Central memory CD8-positive, alpha-beta T cell (primary cell): ENCODE data around the gene SZRD1.

Experiments
- ATAC-seq: fragments of 150-1000 bp; cut with Tn5 transposase; replicated peaks from 2 replicates; pipeline ENCODE4 v1.10.0; 2022; ENCODE audit warnings: mild to moderate bottlenecking, moderate FRiP score, moderate number of reproducible peaks; ENCODE audit not compliant: poor library complexity, severe bottlenecking; ENCODE audit errors: extremely low read depth
- DNase-seq, 2 donors: peaks; one replicate each; pipeline ENCODE4 v3.0.0; 2021; ENCODE audit warnings: low spot score in 2 of 2
- H3K27ac Mint-ChIP-seq: one replicate; pipeline ENCODE4 v1.8.0; 2022; ENCODE audit warnings: low read depth, mild to moderate bottlenecking, moderate library complexity, mixed read lengths
- H3K27me3 Mint-ChIP-seq: one replicate; pipeline ENCODE4 v1.8.0; 2022; ENCODE audit warnings: mixed read lengths
- H3K36me3 Mint-ChIP-seq: one replicate; pipeline ENCODE4 v1.8.0; 2022; ENCODE audit warnings: mild to moderate bottlenecking, moderate library complexity, mixed read lengths; ENCODE audit not compliant: insufficient read depth
- H3K4me1 Mint-ChIP-seq: one replicate; pipeline ENCODE4 v1.8.0; 2022; ENCODE audit warnings: mixed read lengths
- H3K4me3 Mint-ChIP-seq: one replicate; pipeline ENCODE4 v1.8.0; 2022; ENCODE audit warnings: mild to moderate bottlenecking, moderate library complexity, mixed read lengths
- H3K9me3 Mint-ChIP-seq: one replicate; pipeline ENCODE4 v1.8.0; 2022; ENCODE audit warnings: mixed read lengths

SZRD1 gene

GRCh38 chr1:16418823-16419425 is 51.9 kb downstream of the SZRD1 start:
- Mint-ChIP-seq H3K36me3 (peaks cover 2% of the 10 kb centered on the region), H3K4me3 (peak overlapping the region; percentile 70), H3K9me3 (no peaks in the 10 kb centered on the region), H3K27ac (peak overlapping the region; percentile 78), H3K27me3 (no peaks in the 10 kb centered on the region), H3K4me1 (peaks cover 30% of the 10 kb centered on the region)
- ATAC-seq (no peak), DNase-seq (no peak)

GRCh38 chr1:16420424-16421118 is 53.5 kb downstream of the SZRD1 start:
- Mint-ChIP-seq H3K4me1 (peaks cover 30% of the 10 kb centered on the region), H3K9me3 (no peaks in the 10 kb centered on the region), H3K36me3 (peaks cover 2% of the 10 kb centered on the region), H3K27ac (peak overlapping the region; percentile 78), H3K27me3 (no peaks in the 10 kb centered on the region), H3K4me3 (peak overlapping the region; percentile 70)
- ATAC-seq (peak; percentile 99), DNase-seq (peak; percentile 17 to 55)

GRCh38 chr1:16421201-16421600 is 54.2 kb downstream of the SZRD1 start:
- no peaks in the 10 kb centered on the region for H3K9me3 Mint-ChIP-seq
- peak overlapping the region; percentile 70 for H3K4me3 Mint-ChIP-seq
- peaks cover 30% of the 10 kb centered on the region for H3K4me1 Mint-ChIP-seq
- H3K36me3 Mint-ChIP-seq, result peaks cover 2% of the 10 kb centered on the region
- DNase-seq (no peak), ATAC-seq (peak; percentile 59)
- no peaks in the 10 kb centered on the region for H3K27me3 Mint-ChIP-seq
- peak overlapping the region; percentile 78 for H3K27ac Mint-ChIP-seq

- DNase-seq (no peak), ATAC-seq (no peak)
- Mint-ChIP-seq H3K36me3 (peaks cover 2% of the 10 kb centered on the region), H3K27ac (no peak overlapping the region), H3K9me3 (no peaks in the 10 kb centered on the region), H3K4me1 (peaks cover 30% of the 10 kb centered on the region), H3K27me3 (no peaks in the 10 kb centered on the region), H3K4me3 (no peak overlapping the region)
Measured at GRCh38 chr1:16422041-16422440, 55.0 kb downstream of the SZRD1 start.

- peaks cover 14% of the 10 kb centered on the region for H3K4me1 Mint-ChIP-seq
- ATAC-seq, result no peak
- H3K4me3 Mint-ChIP-seq, result no peak overlapping the region
- no peak for DNase-seq
- no peaks in the 10 kb centered on the region for H3K9me3 Mint-ChIP-seq
- no peak overlapping the region for H3K27ac Mint-ChIP-seq
- no peaks in the 10 kb centered on the region for H3K27me3 Mint-ChIP-seq
- peaks cover 2% of the 10 kb centered on the region for H3K36me3 Mint-ChIP-seq
Measured at GRCh38 chr1:16425125-16426025, 58.3 kb downstream of the SZRD1 start.

GRCh38 chr1:16430606-16431005 is 63.6 kb downstream of the SZRD1 start:
- ATAC-seq (no peak), DNase-seq (no peak)
- Mint-ChIP-seq H3K9me3 (no peaks in the 10 kb centered on the region), H3K4me3 (no peak overlapping the region), H3K4me1 (no peaks in the 10 kb centered on the region), H3K27me3 (no peaks in the 10 kb centered on the region), H3K27ac (no peak overlapping the region), H3K36me3 (no peaks in the 10 kb centered on the region)

GRCh38 chr1:16433030-16433429 is 66.0 kb downstream of the SZRD1 start:
- H3K36me3 Mint-ChIP-seq, result no peaks in the 10 kb centered on the region
- ATAC-seq (no peak), DNase-seq (no peak)
- no peaks in the 10 kb centered on the region for H3K9me3 Mint-ChIP-seq
- H3K27me3 Mint-ChIP-seq, result no peaks in the 10 kb centered on the region
- no peaks in the 10 kb centered on the region for H3K4me1 Mint-ChIP-seq
- H3K27ac Mint-ChIP-seq, result no peak overlapping the region
- no peak overlapping the region for H3K4me3 Mint-ChIP-seq

GRCh38 chr1:16434007-16434406 is 67.0 kb downstream of the SZRD1 start:
- no peaks in the 10 kb centered on the region for H3K36me3 Mint-ChIP-seq
- no peaks in the 10 kb centered on the region for H3K9me3 Mint-ChIP-seq
- DNase-seq (no peak), ATAC-seq (no peak)
- H3K4me3 Mint-ChIP-seq, result no peak overlapping the region
- H3K27ac Mint-ChIP-seq, result no peak overlapping the region
- no peaks in the 10 kb centered on the region for H3K27me3 Mint-ChIP-seq
- no peaks in the 10 kb centered on the region for H3K4me1 Mint-ChIP-seq

- no peak for DNase-seq
- H3K27ac Mint-ChIP-seq, result no peak overlapping the region
Measured at GRCh38 chr1:16434501-16434900, 67.5 kb downstream of the SZRD1 start.

GRCh38 chr1:16436946-16437474 is 70.0 kb downstream of the SZRD1 start, which contains the start of gene SPATA21:
TSS of gene SPATA21 (minus strand) at chr1:16437424. CDS start at chr1:16431371, 6,053 bp downstream.
- DNase-seq, result no peak
- Mint-ChIP-seq H3K27me3 (no peaks in the 10 kb centered on the region), H3K36me3 (peaks cover 10% of the 10 kb centered on the region), H3K4me3 (no peak within 1 kb of the TSS), H3K9me3 (no peaks in the 10 kb centered on the region), H3K27ac (no peak within 1 kb of the TSS), H3K4me1 (peaks cover 18% of the 10 kb centered on the region)
- no peak for ATAC-seq

More at GRCh38 chr1:16434501-16434900, 67.5 kb downstream of the SZRD1 start:
- no peaks in the 10 kb centered on the region for H3K4me1 Mint-ChIP-seq
- H3K36me3 Mint-ChIP-seq, result no peaks in the 10 kb centered on the region
- H3K27me3 Mint-ChIP-seq, result no peaks in the 10 kb centered on the region
- ATAC-seq, result no peak
- no peak overlapping the region for H3K4me3 Mint-ChIP-seq
- H3K9me3 Mint-ChIP-seq, result no peaks in the 10 kb centered on the region

- ATAC-seq (no peak), DNase-seq (no peak)
- H3K36me3 Mint-ChIP-seq, result peaks cover 12% of the 10 kb centered on the region
- H3K27ac Mint-ChIP-seq, result no peak overlapping the region
- H3K4me1 Mint-ChIP-seq, result peaks cover 26% of the 10 kb centered on the region
- H3K27me3 Mint-ChIP-seq, result no peaks in the 10 kb centered on the region
- H3K9me3 Mint-ChIP-seq, result no peaks in the 10 kb centered on the region
- H3K4me3 Mint-ChIP-seq, result no peak overlapping the region
Measured at GRCh38 chr1:16438516-16438915, 71.5 kb downstream of the SZRD1 start.

- DNase-seq (no peak), ATAC-seq (no peak)
- H3K36me3 Mint-ChIP-seq, result peaks cover 16% of the 10 kb centered on the region
- H3K27ac Mint-ChIP-seq, result no peak overlapping the region
- H3K27me3 Mint-ChIP-seq, result no peaks in the 10 kb centered on the region
- no peak overlapping the region for H3K4me3 Mint-ChIP-seq
- H3K4me1 Mint-ChIP-seq, result peaks cover 26% of the 10 kb centered on the region
- no peaks in the 10 kb centered on the region for H3K9me3 Mint-ChIP-seq
Measured at GRCh38 chr1:16438924-16439323, 71.9 kb downstream of the SZRD1 start.
